Adrenal gland (tissue), 12 donors: ENCODE results near the gene NANOS1. TPM values are rescaled to one million over a fixed set of nuclear protein-coding genes. Genes with fewer than 3 reads are reported as not detected.

Experiments
- DNase-seq, 7 donors: peaks; one replicate each; pipeline ENCODE4 v3.0.0-alpha.2; 2019 to 2020
- H3K27ac ChIP-seq, 5 donors: fragments of 200-600 bp; sonication (generic) in 4 of 5; 1 replicate in 3 of 5; 2 replicates in 2 of 5; pipeline versions ENCODE4 v1.5.1 to v1.8.0; 2016 to 2020; ENCODE audit warnings: mild to moderate bottlenecking in 1 of 5
- H3K27me3 ChIP-seq: fragments of 200-600 bp; 2 replicates; pipeline ENCODE4 v1.8.0; 2021
- H3K36me3 ChIP-seq, 2 donors: fragments of 200-600 bp; replicated peaks in 1 of 2; 1 replicate in 1 of 2; 2 replicates in 1 of 2; pipeline versions ENCODE4 v1.5.1 to v1.8.0; 2018 to 2022
- H3K4me1 ChIP-seq, 2 donors: fragments of 200-600 bp; replicated peaks in 1 of 2; 1 replicate in 1 of 2; 2 replicates in 1 of 2; pipeline versions ENCODE4 v1.5.1 to v1.8.0; 2018 to 2021
- H3K4me3 ChIP-seq, 4 donors: fragments of 200-600 bp; sonication (generic) in 3 of 4; one replicate each; pipeline ENCODE4 v1.5.1; 2016 to 2018
- H3K9me3 ChIP-seq, 3 donors: fragments of 200-600 bp; sonication (generic) in 1 of 3; replicated peaks in 1 of 3; 1 replicate in 2 of 3; 2 replicates in 1 of 3; pipeline versions ENCODE4 v1.5.1 to v1.8.0; 2016 to 2021
- POLR2A ChIP-seq, 2 donors: fragments of 450-650 bp; IDR thresholded peaks; one replicate each; pipeline ENCODE4 v1.6.1; 2017; ENCODE audit warnings: antibody characterized with exemption in 2 of 2, mild to moderate bottlenecking in 2 of 2, moderate library complexity in 1 of 2
- WGBS, 4 donors: extraction: QIAGEN DNeasy Blood & Tissue Kit in 2 of 4; methylation state at CpG; one replicate each; pipeline versions ENCODE4 v1.1.5 to v1.1.7; 2013 to 2017; 5-methylcytosine and 5-hydroxymethylcytosine counted together
- intact Hi-C, 2 donors: fragments of 100-400 bp; cut with DNase I; formaldehyde crosslinking; loops; one replicate each; pipeline versions ENCODE4 v1.14.1 to v1.15.0; 2022 to 2023
- polyA plus RNA-seq, 3 donors: library from polyadenylated mRNA; stranded (reverse); fragments of 200-250 nt in 2 of 3; fragments of 350-450 nt in 1 of 3; fragmentation: Illumina TruSeq in 1 of 3; extraction: RNeasy Lipid Tissue Mini Kit (QIAGEN cat#74804) in 1 of 3; gene quantifications; one replicate each; pipeline ENCODE4 v1.2.3, GENCODE V29; 2013 to 2014
- total RNA-seq, 9 donors: library from RNA; depleted of rRNA in 4 of 9; stranded (reverse); fragments of >200 nt in 4 of 9; fragments of 120-200 nt in 1 of 9; fragmentation: NEBNext Ultra II Directional in 1 of 9; extraction: Animal tissue kit (Norgen Biotek cat#: 25700) in 1 of 9; gene quantifications; one replicate each; pipeline versions ENCODE4 v1.1.0 to v1.2.4, GENCODE V29; 2013 to 2023
- TF ChIP-seq, protein P1 (sequence below), 6 experiments: fragments of 450-650 bp in 4 of 6; fragments of 200-600 bp in 2 of 6; sonication (generic) in 1 of 6; IDR thresholded peaks; 1 replicate in 5 of 6; 2 replicates in 1 of 6; pipeline versions ENCODE4 v1.5.1 to v1.8.0; 2016 to 2021; ENCODE audit warnings: antibody characterized with exemption in 6 of 6, mild to moderate bottlenecking in 2 of 6, moderate library complexity in 1 of 6
- donor health status: healthy with polysubstance abuse.
- donor health status: Bipolar disorder and iron deficiency.
- donor health status: DM: yes; HTN: yes; CAD: no.
- donor health status: DM: no; HTN: no; CAD: no.
- donor health status: DM: no; HTN: no; CAD: no.
- donor health status: DM: yes; HTN: yes; CAD: no.

The NANOS1 gene
- total and polyA plus RNA-seq, 12 donors, result 2.8 to 38.9 (median 9.4) TPM

DNA sequence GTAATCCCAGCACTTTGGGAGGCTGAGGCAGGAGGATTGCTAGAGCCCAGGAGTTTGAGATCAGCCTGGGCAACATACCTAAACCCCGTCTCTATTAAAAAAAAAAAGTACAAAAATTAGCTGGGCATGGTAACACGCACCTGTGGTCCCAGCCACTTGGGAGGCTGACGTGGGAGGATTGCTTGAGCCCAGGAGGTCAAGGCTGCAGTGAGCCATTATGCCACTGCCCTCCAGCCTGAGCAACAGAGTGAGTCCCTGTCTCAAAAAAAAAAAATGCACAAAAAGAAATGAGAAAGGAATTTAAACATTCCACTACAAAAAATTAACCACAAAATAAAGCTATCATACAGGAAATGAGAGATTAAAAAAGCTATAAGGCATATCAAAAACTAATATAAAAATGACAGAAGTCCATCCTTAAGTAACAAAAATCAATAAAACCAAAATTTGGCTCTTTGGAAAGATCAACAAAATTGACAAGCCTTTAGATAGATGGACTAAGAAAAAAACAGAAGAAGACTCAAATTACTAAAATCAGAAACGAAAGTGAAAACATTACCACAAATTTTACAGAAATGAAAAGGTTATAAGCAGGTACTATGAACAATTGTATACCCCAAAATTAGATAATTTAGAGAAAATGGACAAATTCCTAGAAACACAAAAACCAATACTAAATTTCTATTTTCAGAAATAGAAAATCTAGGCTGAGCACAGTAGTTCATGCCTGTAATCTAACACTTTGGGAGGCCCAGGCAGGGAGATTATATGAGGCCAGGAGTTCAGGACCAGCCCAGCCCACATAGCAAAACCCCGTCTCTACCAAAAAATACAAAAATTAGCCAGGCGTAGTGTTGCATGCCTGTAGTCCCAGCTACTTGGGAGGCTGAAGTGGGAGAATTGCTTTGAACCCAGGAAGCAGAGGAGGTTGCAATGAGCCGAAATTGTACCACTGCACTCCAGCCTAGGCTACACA, 42.4 kb upstream of the NANOS1 start:
- Histone ChIP-seq H3K4me3 (no peak overlapping the region), H3K9me3 (peaks cover 0 to 11% (median 0%) of the 10 kb centered on the region in 3 donors), H3K36me3 (no peaks in the 10 kb centered on the region), H3K27ac (no peak overlapping the region), H3K27me3 (no peaks in the 10 kb centered on the region), H3K4me1 (no peaks in the 10 kb centered on the region)
- 63 to 74% (median 72%) methylated on average over 7 of the region's 7 CpGs for WGBS, 4 donors
- TF ChIP-seq POLR2A (IDR thresholded peaks at IDR 0.05), result no peak
- TF ChIP-seq, protein P1, sequence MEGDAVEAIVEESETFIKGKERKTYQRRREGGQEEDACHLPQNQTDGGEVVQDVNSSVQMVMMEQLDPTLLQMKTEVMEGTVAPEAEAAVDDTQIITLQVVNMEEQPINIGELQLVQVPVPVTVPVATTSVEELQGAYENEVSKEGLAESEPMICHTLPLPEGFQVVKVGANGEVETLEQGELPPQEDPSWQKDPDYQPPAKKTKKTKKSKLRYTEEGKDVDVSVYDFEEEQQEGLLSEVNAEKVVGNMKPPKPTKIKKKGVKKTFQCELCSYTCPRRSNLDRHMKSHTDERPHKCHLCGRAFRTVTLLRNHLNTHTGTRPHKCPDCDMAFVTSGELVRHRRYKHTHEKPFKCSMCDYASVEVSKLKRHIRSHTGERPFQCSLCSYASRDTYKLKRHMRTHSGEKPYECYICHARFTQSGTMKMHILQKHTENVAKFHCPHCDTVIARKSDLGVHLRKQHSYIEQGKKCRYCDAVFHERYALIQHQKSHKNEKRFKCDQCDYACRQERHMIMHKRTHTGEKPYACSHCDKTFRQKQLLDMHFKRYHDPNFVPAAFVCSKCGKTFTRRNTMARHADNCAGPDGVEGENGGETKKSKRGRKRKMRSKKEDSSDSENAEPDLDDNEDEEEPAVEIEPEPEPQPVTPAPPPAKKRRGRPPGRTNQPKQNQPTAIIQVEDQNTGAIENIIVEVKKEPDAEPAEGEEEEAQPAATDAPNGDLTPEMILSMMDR (IDR thresholded peaks at IDR 0.05), result no peak
- peak in 1 of 7 donors; percentile 27 for DNase-seq
- intact Hi-C loops, result no loop called here

DNA sequence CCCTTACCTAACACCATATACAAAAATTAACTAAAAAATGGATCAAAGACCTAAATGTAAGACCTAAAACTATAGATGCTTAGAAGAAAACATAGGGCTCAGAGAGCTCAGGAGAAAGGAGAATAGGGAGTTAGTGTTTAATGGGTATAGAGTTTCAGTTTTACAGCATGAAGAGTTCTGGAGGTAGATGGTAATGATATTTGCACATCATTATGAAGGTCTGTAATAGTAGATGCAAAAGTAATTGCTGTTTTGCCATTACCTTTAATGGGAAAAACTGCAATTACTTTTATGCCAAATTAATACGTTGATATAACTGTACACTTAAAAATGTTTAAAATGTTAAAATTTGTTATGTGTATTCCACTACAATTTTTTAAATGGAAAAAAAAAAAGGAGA, 39.2 kb upstream of the NANOS1 start:
- intact Hi-C loops, result no loop called here
- Histone ChIP-seq H3K36me3 (no peaks in the 10 kb centered on the region), H3K27me3 (no peaks in the 10 kb centered on the region), H3K4me1 (no peaks in the 10 kb centered on the region), H3K27ac (no peak overlapping the region), H3K4me3 (no peak overlapping the region), H3K9me3 (peaks cover 0 to 5% (median 0%) of the 10 kb centered on the region in 3 donors)
- no peak for TF ChIP-seq POLR2A (IDR thresholded peaks at IDR 0.05)
- TF ChIP-seq, protein P1 (IDR thresholded peaks at IDR 0.05), result no peak
- no peak for DNase-seq
- WGBS, 4 donors, result 76 to 84% (median 79%) methylated on average over 1 of the region's 1 CpG

DNA sequence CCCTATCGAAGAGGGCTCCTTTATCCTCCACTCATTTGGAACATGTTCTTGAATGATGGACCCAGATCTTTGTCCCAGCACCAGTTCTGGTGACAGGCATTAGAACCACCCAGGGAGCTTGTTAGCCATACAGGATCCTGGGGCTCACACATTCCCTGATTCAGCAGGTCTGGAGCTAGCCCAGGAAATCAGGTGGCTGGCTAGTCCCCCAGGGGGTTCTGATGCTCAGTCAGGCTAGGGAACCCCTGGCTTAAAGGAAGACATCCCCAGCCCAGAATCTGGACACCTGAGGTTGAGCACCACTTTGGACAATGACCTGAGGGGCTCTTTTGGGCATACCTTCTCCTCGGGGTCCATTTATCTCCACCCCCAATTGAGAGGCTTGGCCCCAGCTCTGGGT, 37.0 kb upstream of the NANOS1 start:
- H3K4me1 ChIP-seq, result no peaks in the 10 kb centered on the region
- TF ChIP-seq, protein P1 (IDR thresholded peaks at IDR 0.05), result no peak
- TF ChIP-seq POLR2A (IDR thresholded peaks at IDR 0.05), result no peak
- no peaks in the 10 kb centered on the region for H3K27me3 ChIP-seq
- DNase-seq, result no peak
- no peak overlapping the region for H3K4me3 ChIP-seq
- H3K27ac ChIP-seq, result no peak overlapping the region
- intact Hi-C loops, result no loop called here
- WGBS, 4 donors, result 48 to 70% (median 64%) methylated on average over 2 of the region's 2 CpGs
- no peaks in the 10 kb centered on the region for H3K36me3 ChIP-seq
- no peaks in the 10 kb centered on the region for H3K9me3 ChIP-seq

DNA sequence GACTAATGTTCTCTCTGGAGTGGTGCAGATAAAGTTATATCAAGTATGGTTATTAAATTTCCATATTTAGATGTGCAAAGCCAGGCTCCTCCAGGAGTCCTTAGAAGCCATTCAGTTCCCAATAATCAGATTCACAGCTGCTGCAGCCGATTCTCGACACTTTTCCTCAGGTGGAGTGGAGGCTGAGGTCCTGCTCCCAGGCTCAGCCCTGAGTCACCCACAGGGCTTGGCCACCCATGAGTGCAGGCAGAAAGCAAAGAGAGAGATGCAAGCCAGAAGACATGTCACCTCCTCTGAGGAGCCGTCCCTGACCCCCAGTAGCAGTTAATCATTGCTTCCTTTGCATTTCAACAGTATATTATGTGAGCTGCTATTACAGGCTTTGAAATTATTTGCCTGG, 36.3 kb upstream of the NANOS1 start:
- Histone ChIP-seq H3K4me1 (no peaks in the 10 kb centered on the region), H3K4me3 (no peak overlapping the region), H3K36me3 (no peaks in the 10 kb centered on the region), H3K27me3 (no peaks in the 10 kb centered on the region), H3K9me3 (no peaks in the 10 kb centered on the region), H3K27ac (no peak overlapping the region)
- no peak for TF ChIP-seq POLR2A (IDR thresholded peaks at IDR 0.05)
- TF ChIP-seq, protein P1 (IDR thresholded peaks at IDR 0.05), result no peak
- intact Hi-C loops, result no loop called here
- no peak for DNase-seq
- WGBS, 4 donors, result 79 to 94% (median 86%) methylated on average over 2 to 3 of the region's 3 CpGs
